Caco-2 (cell line): Measurements from ENCODE around the gene MAD1L1. TPM values are rescaled to one million over a fixed set of nuclear protein-coding genes. Genes with fewer than 3 reads are reported as not detected.
A peak's percentile ranks its signal among the peaks of the same experiment; 100 is the strongest.
"Not testable (repeated sequence)": the region's sequence is repeated elsewhere in the genome, so short reads cannot be mapped to it uniquely, and the experiment has no call there.

Experiments
- BruUV-seq: library from RNA; stranded (reverse); fragments of 400-500 nt; replicated peaks from 2 replicates; lab custom pipeline; 2021; lab: Mats Ljungman, UMichigan
- CTCF ChIA-PET: fragments of 300-600 bp; sonication (Branson Sonifier 250); formaldehyde crosslinking; loops from one replicate; lab custom pipeline; 2022; ENCODE audit warnings: antibody characterized with exemption; lab: Charles Lee
- POLR2A ChIA-PET: fragments of 300-600 bp; sonication (Branson Sonifier 250); formaldehyde crosslinking; loops from one replicate; lab custom pipeline; 2022; ENCODE audit warnings: antibody characterized with exemption; lab: Charles Lee
- DNase-seq, 2 experiments: peaks; one replicate each; pipeline versions ENCODE4 v3.0.0 to v3.0.0-alpha.2; 2020 to 2022
- H3K27me3 ChIP-seq: replicated peaks from 2 replicates; pipeline ENCODE4 v1.6.0; 2011; ENCODE audit warnings: low read length; ENCODE audit not compliant: control insufficient read depth, insufficient read depth
- H3K36me3 ChIP-seq: 2 replicates; pipeline ENCODE4 v1.5.1; 2011; ENCODE audit warnings: low read length; ENCODE audit not compliant: control insufficient read depth, insufficient read depth
- H3K4me1 ChIP-seq: fragments of 250-450 bp; sonication (Bioruptor Pico); 2 replicates; pipeline ENCODE4 v1.5.1; 2020; ENCODE audit warnings: mild to moderate bottlenecking
- H3K4me3 ChIP-seq: 2 replicates; pipeline ENCODE4 v1.5.1; 2011; ENCODE audit warnings: low read depth, mild to moderate bottlenecking, control low read depth, low read length
- H3K9me3 ChIP-seq: fragments of 250-450 bp; sonication (Bioruptor Pico); 2 replicates; pipeline ENCODE4 v1.5.1; 2020; ENCODE audit warnings: mild to moderate bottlenecking, moderate library complexity
- H3K27ac Mint-ChIP-seq: one replicate; pipeline ENCODE4 v1.8.0; 2022; ENCODE audit warnings: mixed read lengths; ENCODE audit not compliant: unreplicated experiment
- H3K27me3 Mint-ChIP-seq: one replicate; pipeline ENCODE4 v1.8.0; 2022; ENCODE audit warnings: mixed read lengths; ENCODE audit not compliant: insufficient read depth, unreplicated experiment
- H3K36me3 Mint-ChIP-seq: one replicate; pipeline ENCODE4 v1.8.0; 2022; ENCODE audit warnings: mild to moderate bottlenecking, mixed read lengths; ENCODE audit not compliant: insufficient read depth, unreplicated experiment
- H3K4me1 Mint-ChIP-seq: one replicate; pipeline ENCODE4 v1.8.0; 2022; ENCODE audit warnings: low read depth, mixed read lengths; ENCODE audit not compliant: unreplicated experiment
- H3K4me3 Mint-ChIP-seq: one replicate; pipeline ENCODE4 v1.8.0; 2022; ENCODE audit warnings: mild to moderate bottlenecking, moderate library complexity, mixed read lengths; ENCODE audit not compliant: unreplicated experiment
- H3K9me3 Mint-ChIP-seq: one replicate; pipeline ENCODE4 v1.8.0; 2022; ENCODE audit warnings: mixed read lengths; ENCODE audit not compliant: unreplicated experiment
- intact Hi-C: fragments of 100-400 bp; cut with micrococcal nuclease; formaldehyde crosslinking; loops from one replicate; pipeline ENCODE4 v1.10.0; 2022; ENCODE audit not compliant: unreplicated experiment
- total RNA-seq: library from RNA; stranded (reverse); gene quantifications from 2 replicates; pipeline ENCODE4 v1.2.3, GENCODE V29; 2022
- TF ChIP-seq, protein P1 (sequence below), 2 experiments: fragments of 200-600 bp in 1 of 2; IDR thresholded peaks; 1 replicate in 1 of 2; 2 replicates in 1 of 2; pipeline versions ENCODE4 v1.5.1 to v1.8.0; 2011 to 2022; ENCODE audit warnings: antibody characterized with exemption in 1 of 2, control low read depth in 1 of 2, inconsistent platforms in 1 of 2, low read depth in 1 of 2, low read length in 1 of 2, mild to moderate bottlenecking in 1 of 2, moderate library complexity in 1 of 2; ENCODE audit not compliant: insufficient read depth in 1 of 2, severe bottlenecking in 1 of 2, unreplicated experiment in 1 of 2

Gene MAD1L1
- total RNA-seq, 1 experiment from 2014 or later = 58.6 TPM

DNA sequence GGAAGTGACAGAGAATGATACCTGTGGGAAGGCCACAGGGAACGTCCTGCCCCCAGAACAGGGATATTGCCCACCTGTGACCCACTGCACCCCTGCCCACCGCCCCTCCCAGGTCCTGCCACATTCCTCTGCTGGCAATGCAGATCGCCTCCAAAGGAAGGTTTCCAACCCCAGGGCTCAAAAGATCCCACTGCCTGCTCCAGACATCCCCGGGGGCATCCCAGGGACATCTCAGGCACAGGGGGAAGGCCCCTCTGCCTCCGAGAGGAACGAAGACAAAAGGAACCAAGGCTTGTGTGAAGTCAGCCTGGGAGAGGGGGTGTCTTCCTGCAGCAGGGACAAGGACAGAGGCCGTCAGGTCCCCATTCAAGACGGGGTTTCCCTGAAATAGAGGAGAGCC is 37.8 kb upstream of the MAD1L1 start:
- Histone ChIP-seq H3K4me1 (peaks cover 6% of the 10 kb centered on the region), H3K36me3 (peaks cover 5% of the 10 kb centered on the region), H3K4me3 (no peak overlapping the region), H3K9me3 (no peaks in the 10 kb centered on the region), H3K27me3 (no peaks in the 10 kb centered on the region)
- no peak for DNase-seq
- Mint-ChIP-seq H3K4me1 (peaks cover 5% of the 10 kb centered on the region), H3K27ac (no peak overlapping the region), H3K9me3 (no peaks in the 10 kb centered on the region), H3K36me3 (peaks cover 31% of the 10 kb centered on the region), H3K4me3 (no peak overlapping the region), H3K27me3 (no peaks in the 10 kb centered on the region)
- CTCF ChIA-PET = interaction anchor here (0.6 kb wide), 1 partner anchor 15 kb away, joined by 5 read pairs; no protein-coding TSS in a partner anchor
- intact Hi-C loops = no loop called here
- TF ChIP-seq, protein P1, sequence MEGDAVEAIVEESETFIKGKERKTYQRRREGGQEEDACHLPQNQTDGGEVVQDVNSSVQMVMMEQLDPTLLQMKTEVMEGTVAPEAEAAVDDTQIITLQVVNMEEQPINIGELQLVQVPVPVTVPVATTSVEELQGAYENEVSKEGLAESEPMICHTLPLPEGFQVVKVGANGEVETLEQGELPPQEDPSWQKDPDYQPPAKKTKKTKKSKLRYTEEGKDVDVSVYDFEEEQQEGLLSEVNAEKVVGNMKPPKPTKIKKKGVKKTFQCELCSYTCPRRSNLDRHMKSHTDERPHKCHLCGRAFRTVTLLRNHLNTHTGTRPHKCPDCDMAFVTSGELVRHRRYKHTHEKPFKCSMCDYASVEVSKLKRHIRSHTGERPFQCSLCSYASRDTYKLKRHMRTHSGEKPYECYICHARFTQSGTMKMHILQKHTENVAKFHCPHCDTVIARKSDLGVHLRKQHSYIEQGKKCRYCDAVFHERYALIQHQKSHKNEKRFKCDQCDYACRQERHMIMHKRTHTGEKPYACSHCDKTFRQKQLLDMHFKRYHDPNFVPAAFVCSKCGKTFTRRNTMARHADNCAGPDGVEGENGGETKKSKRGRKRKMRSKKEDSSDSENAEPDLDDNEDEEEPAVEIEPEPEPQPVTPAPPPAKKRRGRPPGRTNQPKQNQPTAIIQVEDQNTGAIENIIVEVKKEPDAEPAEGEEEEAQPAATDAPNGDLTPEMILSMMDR (IDR thresholded peaks at IDR 0.05; ENCODE audit: insufficient read depth in 1 of 2, low read depth in 1 of 2, low read length in 1 of 2, severe bottlenecking in 1 of 2, unreplicated experiment in 1 of 2) = no peak
- POLR2A ChIA-PET = no interaction called here
- no TSS peak for BruUV-seq

GRCh38 chr7:2269991-2270460 is 37.3 kb upstream of the MAD1L1 start:
- Mint-ChIP-seq H3K9me3 (no peaks in the 10 kb centered on the region), H3K4me3 (no peak overlapping the region), H3K36me3 (peaks cover 32% of the 10 kb centered on the region), H3K4me1 (peaks cover 5% of the 10 kb centered on the region), H3K27me3 (no peaks in the 10 kb centered on the region), H3K27ac (peak overlapping the region; percentile 35)
- intact Hi-C loops = no loop called here
- ChIA-PET POLR2A (no interaction called here), CTCF (interaction anchor here (0.6 kb wide), 1 partner anchor 14 kb away, joined by 5 read pairs; no protein-coding TSS in a partner anchor)
- Histone ChIP-seq H3K4me1 (peaks cover 6% of the 10 kb centered on the region), H3K36me3 (peaks cover 5% of the 10 kb centered on the region), H3K27me3 (no peaks in the 10 kb centered on the region), H3K4me3 (no peak overlapping the region), H3K9me3 (no peaks in the 10 kb centered on the region)
- DNase-seq = no peak
- TF ChIP-seq, protein P1 (IDR thresholded peaks at IDR 0.05; ENCODE audit: insufficient read depth in 1 of 2, low read depth in 1 of 2, low read length in 1 of 2, severe bottlenecking in 1 of 2, unreplicated experiment in 1 of 2) = no peak
- BruUV-seq = no TSS peak

DNA sequence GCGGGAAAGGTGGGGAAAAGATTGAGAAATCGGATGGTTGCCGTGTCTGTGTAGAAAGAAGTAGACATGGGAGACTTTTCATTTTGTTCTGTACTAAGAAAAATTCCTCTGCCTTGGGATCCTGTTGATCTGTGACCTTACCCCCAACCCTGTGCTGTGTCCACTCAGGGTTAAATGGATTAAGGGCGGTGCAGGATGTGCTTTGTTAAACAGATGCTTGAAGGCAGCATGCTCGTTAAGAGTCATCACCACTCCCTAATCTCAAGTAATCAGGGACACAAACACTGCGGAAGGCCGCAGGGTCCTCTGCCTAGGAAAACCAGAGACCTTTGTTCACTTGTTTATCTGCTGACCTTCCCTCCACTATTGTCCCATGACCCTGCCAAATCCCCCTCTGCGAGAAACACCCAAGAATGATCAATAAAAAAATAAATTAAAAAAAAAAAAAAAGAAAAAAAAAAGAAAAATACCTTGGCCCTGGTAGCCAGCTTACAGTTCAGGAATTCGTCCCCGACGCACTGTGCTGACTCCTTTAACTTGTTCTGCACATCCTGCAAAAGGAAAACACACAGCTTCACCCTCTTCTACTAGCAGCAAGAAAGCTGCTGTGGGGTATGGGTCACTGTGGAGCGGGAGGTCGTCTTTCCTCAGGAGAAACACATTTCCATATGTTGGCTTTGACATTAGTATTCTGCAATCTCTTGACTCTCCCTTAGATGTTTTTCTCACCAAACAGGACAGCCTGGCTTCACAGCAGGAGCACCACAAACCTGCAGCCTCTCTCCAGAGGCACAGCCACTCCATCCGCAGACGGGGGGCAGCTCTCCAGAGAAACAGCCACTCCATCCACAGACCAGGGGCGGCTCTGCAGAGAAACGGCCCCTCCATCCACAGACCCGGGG is 36.6 kb upstream of the MAD1L1 start:
- H3K27me3 ChIP-seq, H3K4me1 ChIP-seq, H3K4me3 ChIP-seq, H3K9me3 ChIP-seq, H3K36me3 ChIP-seq, intact Hi-C loops, POLR2A ChIA-PET, H3K9me3 Mint-ChIP-seq, H3K4me3 Mint-ChIP-seq, DNase-seq, H3K4me1 Mint-ChIP-seq, H3K27me3 Mint-ChIP-seq: not testable (repeated sequence)
- Mint-ChIP-seq H3K36me3 (peaks cover 34% of the 10 kb centered on the region), H3K27ac (peak overlapping the region; percentile 35)
- CTCF ChIA-PET = interaction anchor here (0.5 kb wide), 1 partner anchor 176 kb away, joined by 3 read pairs; no protein-coding TSS in a partner anchor
- TSS peak; percentile 60 for BruUV-seq
